ENCODE results near the gene TBCK. TPM values are rescaled to one million over a fixed set of nuclear protein-coding genes. Genes with fewer than 3 reads are reported as not detected.

Gene TBCK
- total RNA-seq, 1 donor from 2014 or later: 81.4 TPM

GRCh38 chr4:106036848-106037247 lies 279.2 kb downstream of the TBCK start:
- no peak for TF ChIP-seq CTCF (IDR thresholded peaks at IDR 0.05; ENCODE audit: partially characterized antibody, unreplicated experiment)
- DNase-seq: no peak
- H3K27me3 Mint-ChIP-seq (ENCODE audit: unreplicated experiment): no peaks in the 10 kb centered on the region
- H3K27ac Mint-ChIP-seq (ENCODE audit: unreplicated experiment): no peak overlapping the region
- no peaks in the 10 kb centered on the region for H3K9me3 Mint-ChIP-seq (ENCODE audit: unreplicated experiment)
- H3K4me3 Mint-ChIP-seq (ENCODE audit: unreplicated experiment): no peak overlapping the region
- no peaks in the 10 kb centered on the region for H3K4me1 Mint-ChIP-seq (ENCODE audit: low read depth, unreplicated experiment)
- peaks cover 5% of the 10 kb centered on the region for H3K36me3 Mint-ChIP-seq (ENCODE audit: unreplicated experiment)

- Mint-ChIP-seq H3K27ac (ENCODE audit: unreplicated experiment) (no peak overlapping the region), H3K27me3 (ENCODE audit: unreplicated experiment) (no peaks in the 10 kb centered on the region), H3K36me3 (ENCODE audit: unreplicated experiment) (peaks cover 7% of the 10 kb centered on the region), H3K9me3 (ENCODE audit: unreplicated experiment) (no peaks in the 10 kb centered on the region), H3K4me3 (ENCODE audit: unreplicated experiment) (no peak overlapping the region), H3K4me1 (ENCODE audit: low read depth, unreplicated experiment) (no peaks in the 10 kb centered on the region)
- no peak for TF ChIP-seq CTCF (IDR thresholded peaks at IDR 0.05; ENCODE audit: partially characterized antibody, unreplicated experiment)
- no peak for DNase-seq
Measured at GRCh38 chr4:106036334-106036733, 279.7 kb downstream of the TBCK start.

- no peak for TF ChIP-seq CTCF (IDR thresholded peaks at IDR 0.05; ENCODE audit: partially characterized antibody, unreplicated experiment)
- Mint-ChIP-seq H3K27ac (ENCODE audit: unreplicated experiment) (no peak overlapping the region), H3K9me3 (ENCODE audit: unreplicated experiment) (no peaks in the 10 kb centered on the region), H3K36me3 (ENCODE audit: unreplicated experiment) (peaks cover 8% of the 10 kb centered on the region), H3K4me1 (ENCODE audit: low read depth, unreplicated experiment) (no peaks in the 10 kb centered on the region), H3K27me3 (ENCODE audit: unreplicated experiment) (no peaks in the 10 kb centered on the region), H3K4me3 (ENCODE audit: unreplicated experiment) (no peak overlapping the region)
- DNase-seq: no peak
Measured at GRCh38 chr4:106035204-106035603, 280.8 kb downstream of the TBCK start.

- DNase-seq: no peak
- no peak for TF ChIP-seq CTCF (IDR thresholded peaks at IDR 0.05; ENCODE audit: partially characterized antibody, unreplicated experiment)
- Mint-ChIP-seq H3K27ac (ENCODE audit: unreplicated experiment) (no peak overlapping the region), H3K36me3 (ENCODE audit: unreplicated experiment) (peaks cover 13% of the 10 kb centered on the region), H3K4me3 (ENCODE audit: unreplicated experiment) (no peak overlapping the region), H3K27me3 (ENCODE audit: unreplicated experiment) (no peaks in the 10 kb centered on the region), H3K9me3 (ENCODE audit: unreplicated experiment) (no peaks in the 10 kb centered on the region), H3K4me1 (ENCODE audit: low read depth, unreplicated experiment) (no peaks in the 10 kb centered on the region)
Measured at GRCh38 chr4:106034751-106035150, 281.3 kb downstream of the TBCK start.

GRCh38 chr4:106034220-106034619 lies 281.8 kb downstream of the TBCK start:
- Mint-ChIP-seq H3K9me3 (ENCODE audit: unreplicated experiment) (no peaks in the 10 kb centered on the region), H3K27ac (ENCODE audit: unreplicated experiment) (no peak overlapping the region), H3K4me1 (ENCODE audit: low read depth, unreplicated experiment) (no peaks in the 10 kb centered on the region), H3K27me3 (ENCODE audit: unreplicated experiment) (no peaks in the 10 kb centered on the region), H3K36me3 (ENCODE audit: unreplicated experiment) (peaks cover 15% of the 10 kb centered on the region), H3K4me3 (ENCODE audit: unreplicated experiment) (no peak overlapping the region)
- no peak for DNase-seq
- TF ChIP-seq CTCF (IDR thresholded peaks at IDR 0.05; ENCODE audit: partially characterized antibody, unreplicated experiment): no peak

Data from glutamatergic neuron (in vitro differentiated cells).